ENCODE measurements around the gene LCN1.

LCN1 gene

DNA sequence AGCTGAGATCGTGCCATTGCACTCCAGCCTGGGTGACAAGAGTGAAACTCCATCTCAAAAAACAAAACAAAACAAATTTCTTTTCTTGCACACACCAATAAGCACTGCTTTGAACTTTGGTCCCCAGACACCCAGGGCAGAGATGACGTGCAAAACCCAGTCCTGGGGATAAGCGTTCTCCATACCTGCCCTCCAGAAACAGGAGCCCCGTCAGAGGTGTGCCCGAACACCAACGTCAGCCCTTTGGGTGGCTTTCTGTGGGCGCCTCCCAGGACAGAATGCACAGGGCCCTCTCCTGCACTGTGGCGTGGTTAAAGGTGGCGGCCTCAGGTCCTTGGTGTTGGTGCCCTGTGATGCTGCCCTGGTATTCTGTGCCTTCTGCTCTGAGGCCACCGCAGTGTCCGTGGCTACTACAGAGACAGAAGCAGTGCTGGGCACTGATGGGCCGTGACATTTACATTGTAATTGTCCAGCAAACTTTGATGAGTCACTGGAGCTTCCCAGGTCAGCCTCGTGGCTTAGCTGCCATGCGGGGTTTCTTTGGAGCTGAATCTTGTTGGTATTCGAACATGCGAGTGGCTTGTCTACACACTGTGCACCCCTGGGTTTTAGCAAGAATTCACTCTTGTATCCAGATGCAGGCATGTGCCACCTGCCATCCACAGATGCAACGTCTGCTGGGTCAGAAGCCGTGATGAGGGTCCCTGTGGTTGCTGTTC is 31.9 kb upstream of the LCN1 start:
- DNase-seq, result no peak

DNA sequence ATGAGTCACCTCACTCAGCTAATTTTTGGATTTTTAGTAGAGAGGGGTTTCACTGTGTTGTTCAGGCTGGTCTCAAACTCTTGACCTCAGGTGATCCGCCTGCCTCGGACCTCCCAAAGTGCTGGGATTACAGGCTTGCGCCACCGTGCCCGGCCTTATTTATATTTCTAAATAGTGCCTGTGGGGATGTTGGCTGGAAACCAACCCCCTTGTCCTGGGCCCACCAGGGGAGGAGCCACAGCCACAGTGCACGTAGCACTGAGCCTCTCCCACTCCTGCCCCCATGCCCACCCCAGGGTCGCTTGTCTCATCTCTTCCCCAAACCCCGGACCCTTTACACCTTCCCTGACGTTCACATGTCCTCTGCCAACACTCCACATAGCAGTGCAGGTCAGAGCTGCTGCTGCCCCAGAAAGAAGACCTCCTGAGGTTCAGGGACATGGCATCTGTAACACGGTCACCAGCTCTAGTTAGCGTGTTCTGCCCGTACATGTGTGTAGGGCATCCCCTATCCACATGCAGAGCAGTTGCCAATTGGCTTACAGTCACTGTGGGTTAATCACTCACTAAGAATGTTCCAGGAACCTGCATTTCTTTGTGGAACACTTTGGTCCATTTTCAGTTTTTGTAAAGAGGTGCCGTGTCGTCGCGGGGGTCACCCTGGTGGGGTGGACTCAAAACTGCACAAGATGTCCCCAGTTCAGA is 30.9 kb upstream of the LCN1 start:
- DNase-seq, result no peak

DNA sequence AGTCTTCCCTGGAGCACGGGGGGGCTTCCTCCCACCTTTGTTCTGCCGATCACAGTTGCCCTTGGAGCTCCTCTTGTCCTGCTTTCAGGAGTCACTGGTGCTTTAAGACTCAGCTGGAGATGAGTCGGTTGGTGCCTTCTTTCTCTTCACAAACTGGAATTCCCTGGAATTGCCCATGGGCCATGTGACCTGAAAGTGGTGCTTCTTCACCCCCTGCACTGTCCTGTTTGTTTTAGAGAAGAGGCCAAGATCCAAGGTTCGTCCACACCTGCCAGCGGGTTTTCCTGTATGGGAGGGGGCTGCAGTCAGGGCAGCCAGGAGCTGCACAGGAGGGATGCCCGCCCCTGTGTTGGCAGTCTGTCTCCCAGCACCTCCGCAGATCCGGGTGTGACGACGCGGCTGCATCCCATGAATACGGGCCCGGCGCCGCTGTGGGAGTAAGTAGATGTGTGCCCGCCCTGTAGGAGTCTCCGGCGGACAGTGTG is 30.2 kb upstream of the LCN1 start:
- DNase-seq, result no peak

DNA sequence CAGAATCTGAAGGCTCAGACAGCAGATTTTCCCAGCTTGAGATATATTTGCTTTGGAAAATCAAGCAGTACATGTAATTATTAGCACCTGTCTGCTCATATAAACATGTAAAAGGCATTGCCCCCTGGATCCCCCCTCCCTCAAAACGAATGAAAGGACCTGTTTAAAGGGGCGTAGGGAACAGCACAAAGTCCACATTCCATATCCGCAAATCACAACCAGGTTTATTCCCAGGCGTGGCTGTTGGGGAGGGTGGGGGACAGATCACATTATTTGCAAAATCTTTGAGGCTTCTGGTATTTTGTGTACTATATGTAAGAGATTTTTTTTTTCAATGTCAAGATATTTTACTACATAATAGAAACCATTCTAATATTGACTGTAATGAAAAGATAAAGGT is 29.5 kb upstream of the LCN1 start:
- DNase-seq, result no peak

DNA sequence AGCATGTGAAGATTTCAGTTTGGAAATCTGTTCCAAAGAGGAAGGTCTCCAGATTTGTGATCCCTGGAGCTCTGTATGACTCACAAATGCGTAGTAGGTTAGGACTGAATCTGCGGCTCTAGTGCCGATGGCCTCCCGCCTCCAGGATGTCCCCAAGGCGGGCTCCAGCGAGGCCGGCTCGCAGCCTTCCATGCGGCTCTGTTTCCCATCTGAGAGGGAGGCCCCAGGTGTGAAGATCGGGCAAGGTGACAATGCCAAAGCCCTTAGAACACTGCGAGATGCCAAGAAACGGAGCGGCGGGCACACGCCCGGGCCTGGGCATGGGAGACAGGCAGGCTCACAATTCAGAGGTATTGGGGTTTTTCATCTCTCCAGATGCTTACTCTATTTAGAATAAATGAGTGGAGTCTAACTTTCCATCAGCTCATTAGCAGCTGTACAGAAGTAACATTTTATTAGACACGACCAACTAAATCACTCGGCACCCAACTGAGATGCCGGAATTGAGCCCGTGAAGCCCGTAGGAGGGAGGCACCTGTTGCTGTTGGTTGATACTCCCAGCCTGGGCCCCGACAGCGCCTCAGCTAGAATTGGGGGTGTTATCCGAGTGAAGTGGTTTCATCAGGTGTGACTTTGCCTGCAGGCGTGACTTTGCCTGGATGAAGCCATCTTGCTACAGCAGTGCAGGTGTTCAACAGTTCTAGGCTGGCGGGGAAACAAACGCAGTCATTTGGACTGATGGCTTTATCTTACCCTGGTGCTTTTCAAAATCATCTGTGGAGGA is 28.2 kb upstream of the LCN1 start:
- no peak for DNase-seq

DNA sequence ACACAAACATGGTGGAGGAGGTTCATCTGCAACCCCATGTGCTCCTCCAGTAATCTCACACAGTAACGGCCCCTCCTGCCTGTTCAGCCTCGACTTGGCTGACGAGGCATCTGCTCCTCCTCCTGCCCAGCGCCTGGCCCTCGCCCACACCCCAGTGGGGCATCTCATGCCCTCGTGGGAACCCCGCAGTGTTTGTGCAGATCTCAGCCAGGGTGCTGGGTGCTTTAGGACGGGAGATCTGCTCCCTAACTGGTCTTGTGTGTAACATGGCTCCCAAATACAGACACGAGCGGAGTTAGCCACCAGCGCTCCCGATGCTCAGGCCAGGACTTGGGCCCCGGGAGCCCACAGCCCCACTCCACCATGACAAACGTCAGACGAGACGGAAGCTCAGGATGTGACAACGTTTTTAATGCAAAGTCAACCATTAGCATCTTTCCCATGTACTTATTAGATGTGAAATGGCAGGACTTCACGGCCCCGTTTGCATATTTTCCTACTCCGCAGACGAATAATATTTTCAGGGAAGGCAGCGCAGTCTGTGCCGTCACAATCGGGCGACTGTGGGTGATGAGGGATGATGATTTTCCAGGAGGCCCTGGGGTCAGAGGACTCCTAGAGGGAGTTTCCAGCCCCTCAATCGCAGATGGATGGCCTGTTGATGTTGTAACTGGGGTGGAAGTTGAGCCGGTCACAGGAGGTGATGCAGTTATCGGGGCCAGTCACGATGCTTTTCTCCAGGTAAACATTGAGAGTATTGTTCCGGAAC is 26.3 kb upstream of the LCN1 start:
- no peak for DNase-seq

DNA sequence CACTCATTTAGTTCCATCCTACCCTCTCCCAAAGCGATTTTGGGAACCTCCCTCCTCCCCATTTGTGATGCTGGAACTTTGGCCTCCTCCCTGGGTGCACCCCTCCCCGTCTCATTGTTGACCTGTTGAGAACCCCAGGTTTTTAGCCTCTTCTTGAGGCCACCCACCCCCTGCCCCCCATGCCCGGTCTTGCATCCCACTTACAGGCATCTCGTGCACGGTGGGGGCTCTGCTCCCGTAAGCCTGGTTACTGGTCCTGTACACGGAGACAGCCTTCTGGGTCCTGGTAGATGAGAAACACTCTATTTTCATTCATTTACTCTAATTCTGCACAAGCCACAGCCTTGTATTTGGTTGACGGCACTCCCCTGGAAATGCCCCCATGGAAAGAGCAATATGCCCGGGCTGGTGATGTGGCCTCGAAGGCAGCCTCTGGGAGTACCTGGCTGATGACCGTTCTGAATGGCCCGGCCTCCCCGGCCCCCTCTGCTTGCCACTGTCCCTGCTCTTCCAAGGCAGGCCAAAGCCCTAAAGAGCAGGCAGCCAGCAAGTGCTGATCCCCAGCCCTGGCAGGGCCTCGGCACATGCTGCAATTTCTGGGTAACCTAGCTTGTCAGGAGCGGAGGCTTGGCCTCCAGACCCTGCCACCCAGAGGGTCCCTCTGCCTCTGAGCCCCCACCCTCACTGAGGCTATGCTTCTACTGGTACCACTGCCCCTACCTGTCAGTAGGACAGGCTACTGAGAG is 22.7 kb upstream of the LCN1 start:
- no peak for DNase-seq

DNA sequence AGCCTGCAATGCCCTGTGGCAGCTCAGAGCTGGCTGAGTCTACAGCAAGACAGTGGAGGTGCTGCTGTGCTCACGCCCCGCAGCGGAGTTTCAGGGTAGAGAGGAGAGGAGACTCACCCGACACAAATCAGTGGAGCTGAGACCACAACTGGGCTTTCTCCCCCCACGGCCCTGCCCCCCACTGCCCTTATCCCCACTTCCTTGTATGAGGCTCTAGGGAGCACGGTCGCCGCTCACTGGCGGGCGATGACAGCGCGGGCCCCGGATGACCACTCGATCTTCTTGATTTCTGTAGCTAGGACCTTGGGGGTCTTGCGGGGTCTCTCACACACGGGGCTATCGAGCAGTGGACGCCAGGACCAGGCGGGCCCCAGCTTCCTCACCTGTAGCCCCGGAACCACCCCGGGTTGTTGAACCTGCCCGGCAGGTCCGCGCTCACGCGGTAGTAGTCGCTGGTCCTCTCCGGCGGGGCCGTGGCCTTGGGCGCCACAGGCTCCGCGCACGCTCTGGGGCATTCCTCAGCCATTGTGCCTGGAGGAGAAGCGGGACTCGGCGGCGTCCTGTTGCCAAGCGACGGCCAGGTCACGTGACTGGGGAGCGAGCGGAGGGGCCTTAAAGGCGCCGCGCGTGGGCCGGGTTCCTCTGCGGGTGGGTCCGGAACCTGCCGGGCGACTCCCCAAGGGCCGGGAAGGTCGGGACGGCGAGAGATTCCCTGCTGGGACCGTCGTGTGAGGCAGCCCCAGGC is 21.7 kb upstream of the LCN1 start:
- DNase-seq, result peak; percentile 93

DNA sequence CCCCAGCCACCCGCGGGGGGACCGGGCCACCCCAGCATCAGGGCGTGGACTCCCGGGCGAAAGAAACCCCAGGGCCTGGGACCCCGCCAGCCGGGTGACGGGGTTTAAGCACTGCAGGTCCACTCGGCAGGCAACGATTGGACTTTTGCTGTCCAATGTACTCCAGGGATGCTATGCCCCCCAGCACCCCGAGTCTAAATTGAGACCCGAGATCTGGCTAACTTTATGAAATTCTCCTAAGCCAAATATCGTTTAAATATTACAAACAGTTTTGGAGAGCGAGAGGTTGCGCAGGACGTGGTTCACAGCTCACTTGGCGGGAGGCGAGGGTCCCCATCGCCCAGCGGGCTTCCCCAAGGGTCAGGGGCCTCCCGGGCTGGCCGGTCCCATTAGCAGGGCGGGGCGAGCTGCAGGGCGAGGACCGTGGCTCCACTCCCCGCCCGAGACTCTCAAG is 21.1 kb upstream of the LCN1 start:
- DNase-seq, result no peak

DNA sequence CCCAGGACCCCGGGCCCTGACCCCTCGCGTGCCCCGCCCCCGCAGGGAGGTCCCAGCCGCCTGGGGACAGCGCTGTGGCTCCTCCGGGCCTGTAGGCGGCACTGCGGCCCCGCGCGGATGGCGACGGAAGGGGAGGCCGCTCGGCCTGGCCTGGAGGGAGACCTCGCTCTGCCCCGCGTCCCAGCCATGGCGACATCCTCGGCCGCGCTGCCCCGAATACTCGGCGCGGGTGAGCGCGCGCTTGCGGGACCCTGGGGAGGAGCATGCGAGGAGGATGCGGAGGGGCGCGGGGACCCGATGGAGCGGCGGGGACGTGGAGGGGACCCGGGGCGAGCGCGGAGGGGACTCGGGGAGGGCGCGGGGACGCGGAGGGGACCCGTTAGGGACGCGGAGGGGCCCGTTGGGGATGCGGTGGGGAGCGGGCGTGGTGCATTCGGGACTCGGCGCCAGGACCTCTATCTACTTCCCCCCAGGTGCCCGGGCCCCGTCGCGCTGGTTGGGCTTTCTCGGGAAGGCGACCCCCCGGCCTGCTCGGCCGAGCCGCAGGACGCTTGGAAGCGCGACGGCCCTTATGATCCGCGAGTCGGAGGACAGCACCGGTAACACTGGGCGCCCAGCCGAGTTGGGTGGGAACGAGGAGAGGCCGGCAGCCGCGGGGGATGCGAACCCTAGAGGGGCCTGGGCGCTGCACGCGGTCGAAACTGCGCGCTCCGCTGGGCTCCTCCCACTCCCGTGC is 20.5 kb upstream of the LCN1 start, which contains the start of gene MRPS2:
Gene MRPS2 (plus strand): TSS at position 158 of the 736 bp plus-strand sequence. CDS start 29 bp downstream, at position 187.
- DNase-seq, result peak; percentile 92

DNA sequence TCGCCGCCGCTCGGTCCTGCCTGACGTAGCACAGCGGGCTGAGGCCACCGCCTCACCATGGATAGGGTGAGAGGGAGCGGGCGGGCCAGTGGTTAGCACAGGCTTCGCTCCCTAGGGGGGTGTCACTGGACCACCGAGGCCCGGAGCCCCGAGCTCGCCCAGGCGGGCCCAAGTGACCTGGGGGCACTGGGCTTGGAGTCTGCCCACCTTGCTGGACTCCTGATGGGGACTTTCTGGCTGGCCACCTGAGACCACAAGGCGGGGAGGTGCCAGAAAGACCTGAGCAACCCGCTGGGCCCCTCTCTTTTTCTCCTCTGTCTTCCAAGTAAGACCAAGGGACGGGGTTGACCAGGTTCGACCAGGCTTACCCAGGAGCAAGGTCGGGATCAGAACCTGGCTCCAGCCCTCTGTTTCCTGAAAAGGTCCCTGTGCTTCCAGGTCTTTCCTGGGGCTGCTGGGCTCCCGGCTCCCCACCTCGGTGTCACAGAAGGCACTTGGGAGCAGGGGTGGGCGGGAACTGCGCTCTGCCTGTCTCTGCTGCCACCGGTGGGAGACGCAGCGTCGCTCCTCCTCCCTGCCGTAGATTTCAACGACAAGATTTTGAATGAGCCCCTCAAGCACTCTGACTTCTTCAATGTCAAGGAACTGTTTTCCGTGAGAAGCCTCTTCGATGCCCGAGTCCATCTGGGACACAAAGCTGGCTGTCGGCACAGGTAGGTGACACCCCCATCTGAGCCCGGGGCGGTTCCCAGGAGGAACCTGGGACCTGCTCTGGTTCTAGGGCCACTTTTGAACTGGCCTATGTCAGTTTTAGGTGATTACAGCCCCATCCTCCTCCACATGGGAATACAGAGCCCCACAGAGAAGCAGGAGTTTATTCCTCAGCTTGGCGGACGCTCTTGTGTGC is 19.7 kb upstream of the LCN1 start:
- no peak for DNase-seq

DNA sequence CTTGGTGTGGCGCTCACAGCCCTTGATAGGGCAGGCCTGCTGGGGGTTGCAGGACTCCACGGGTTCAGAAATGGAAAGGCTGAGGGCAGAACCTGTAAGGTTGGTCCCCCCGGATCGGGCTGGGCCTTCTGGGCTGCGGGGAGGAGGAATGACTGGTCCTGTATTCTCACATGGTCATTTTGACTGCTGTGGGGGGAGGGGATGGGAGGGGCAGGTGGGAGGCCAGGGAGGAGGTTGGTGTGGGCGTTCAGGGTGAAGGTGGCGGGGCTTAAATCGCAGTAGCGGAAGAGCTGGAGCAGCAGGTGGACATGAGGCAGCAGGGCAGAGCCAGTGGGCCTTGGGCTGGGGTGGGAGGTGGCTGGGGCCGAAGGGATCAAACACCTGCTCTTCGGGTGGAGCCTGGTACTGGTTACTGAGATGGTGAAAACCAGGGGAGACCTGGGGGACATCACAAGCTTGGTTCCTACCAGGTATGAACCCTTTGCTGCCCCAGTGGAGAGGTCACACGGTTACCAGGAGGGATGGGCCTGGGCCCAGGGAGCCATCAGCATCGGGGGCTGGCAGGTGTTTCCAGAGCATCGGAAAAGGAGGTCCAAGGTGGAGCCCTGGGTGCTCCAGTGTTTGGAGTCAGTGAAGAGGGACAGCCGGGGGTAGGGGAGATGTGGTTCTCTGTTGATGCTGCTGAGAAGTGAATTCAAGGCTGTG is 18.9 kb upstream of the LCN1 start:
- DNase-seq, result no peak

DNA sequence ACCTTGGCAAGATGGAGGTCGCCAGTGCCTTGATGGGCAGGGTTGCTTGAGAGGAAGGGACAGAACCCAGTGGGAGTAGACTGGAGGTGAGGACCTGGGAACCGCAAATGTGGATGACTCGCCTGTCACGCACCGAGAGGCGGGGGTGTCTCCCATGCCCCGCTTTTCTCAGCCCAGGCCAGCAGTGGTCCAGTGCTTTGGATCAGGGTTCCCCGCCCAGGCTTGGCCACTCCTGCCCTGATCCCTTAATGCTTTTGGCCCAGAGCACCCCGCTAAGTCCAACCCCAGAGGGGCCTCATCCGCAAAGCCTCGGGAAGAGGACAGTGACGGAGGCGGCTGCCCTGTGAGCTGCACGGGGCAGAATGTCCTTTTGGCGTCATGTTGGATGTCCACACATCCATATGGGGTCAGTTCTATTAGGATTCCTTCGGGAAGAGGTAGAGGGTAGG is 18.3 kb upstream of the LCN1 start:
- DNase-seq, result no peak

DNA sequence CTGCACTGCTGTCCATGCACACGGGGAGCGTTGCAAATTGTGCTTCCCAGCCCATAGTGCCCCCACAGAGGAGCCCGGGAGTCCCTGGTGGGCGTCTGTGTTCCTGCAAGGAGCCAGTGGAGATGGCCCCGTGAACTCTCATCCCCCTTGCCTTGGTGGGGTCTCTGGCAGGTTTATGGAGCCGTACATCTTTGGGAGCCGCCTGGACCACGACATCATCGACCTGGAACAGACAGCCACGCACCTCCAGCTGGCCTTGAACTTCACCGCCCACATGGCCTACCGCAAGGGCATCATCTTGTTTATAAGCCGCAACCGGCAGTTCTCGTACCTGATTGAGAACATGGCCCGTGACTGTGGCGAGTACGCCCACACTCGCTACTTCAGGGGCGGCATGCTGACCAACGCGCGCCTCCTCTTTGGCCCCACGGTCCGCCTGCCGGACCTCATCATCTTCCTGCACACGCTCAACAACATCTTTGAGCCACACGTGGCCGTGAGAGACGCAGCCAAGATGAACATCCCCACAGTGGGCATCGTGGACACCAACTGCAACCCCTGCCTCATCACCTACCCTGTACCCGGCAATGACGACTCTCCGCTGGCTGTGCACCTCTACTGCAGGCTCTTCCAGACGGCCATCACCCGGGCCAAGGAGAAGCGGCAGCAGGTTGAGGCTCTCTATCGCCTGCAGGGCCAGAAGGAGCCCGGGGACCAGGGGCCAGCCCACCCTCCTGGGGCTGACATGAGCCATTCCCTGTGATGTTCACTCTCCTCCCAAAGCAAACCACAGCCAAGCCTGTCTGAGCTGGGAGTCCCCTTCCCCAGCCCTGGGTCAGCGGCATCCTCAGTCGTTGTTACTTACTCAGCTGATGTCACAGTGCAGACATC is 17.6 kb upstream of the LCN1 start:
- no peak for DNase-seq

DNA sequence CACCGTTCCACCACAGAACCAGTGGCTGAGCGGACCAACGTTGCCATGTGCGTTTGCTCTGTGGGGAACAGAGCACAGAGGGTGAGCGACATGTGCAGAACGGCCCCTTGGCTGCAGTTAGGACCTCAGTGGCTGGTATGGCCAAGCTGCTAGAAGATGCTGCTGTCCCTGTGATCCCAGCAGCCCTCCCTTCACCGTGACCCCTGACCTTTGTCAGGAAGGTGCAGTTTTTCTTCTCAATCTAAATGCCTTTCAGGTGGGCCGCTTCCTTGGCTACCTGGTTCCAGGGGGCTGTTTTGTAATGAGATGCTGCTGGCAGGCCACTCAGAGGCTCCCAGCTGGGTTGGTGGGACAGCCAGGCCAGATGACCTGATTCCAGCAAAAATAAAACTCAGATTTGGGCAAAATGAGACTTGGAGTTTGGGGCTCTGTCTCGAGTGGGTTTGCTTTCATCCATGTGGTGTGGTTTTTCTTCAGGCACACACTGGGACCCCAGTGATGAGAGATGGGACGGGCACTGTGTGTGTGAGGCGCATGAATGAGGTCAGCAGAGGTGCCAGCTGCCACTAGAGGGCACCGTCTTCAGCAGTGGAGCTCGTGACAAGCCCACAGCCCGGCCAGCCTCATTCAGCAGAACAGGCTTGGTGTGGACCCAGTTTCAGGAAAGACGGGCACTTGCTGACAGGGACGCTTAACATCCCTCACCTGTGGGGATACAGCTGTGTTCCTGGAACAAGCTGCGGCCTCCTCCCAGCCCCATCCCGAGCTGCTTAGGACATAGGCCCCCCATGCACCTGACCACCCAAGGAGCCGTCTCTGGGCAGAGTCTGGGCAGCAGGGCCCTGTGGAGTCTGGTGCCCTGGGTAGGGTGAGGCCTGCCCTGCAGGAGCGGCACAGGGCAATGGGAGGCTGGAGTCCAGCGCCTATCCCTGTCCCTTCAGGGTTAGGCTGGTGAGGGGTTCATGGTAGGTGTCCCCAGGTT is 16.7 kb upstream of the LCN1 start:
- DNase-seq, result no peak

All from right forelimb (tissue), 1 donor.